T-helper 1 cell treated with Interleukin-12 subunit alpha and Interleukin-12 subunit beta and Interleukin-4 antibody, amounts not matched to agents 30 μg/mL and 1 μg/mL, for 36 hours (primary cell): ENCODE data around the gene DCHS2.

ENCODE experiments used
- H3K27ac Mint-ChIP-seq: one replicate; pipeline ENCODE4 v1.8.0; 2021; ENCODE audit warnings: mild to moderate bottlenecking, mixed read lengths
- H3K27me3 Mint-ChIP-seq: one replicate; pipeline ENCODE4 v1.8.0; 2021; ENCODE audit warnings: low read depth, mixed read lengths
- H3K36me3 Mint-ChIP-seq: one replicate; pipeline ENCODE4 v1.8.0; 2021; ENCODE audit warnings: low read depth, mixed read lengths
- H3K4me1 Mint-ChIP-seq: one replicate; pipeline ENCODE4 v1.8.0; 2021; ENCODE audit warnings: low read depth, mixed read lengths
- H3K4me3 Mint-ChIP-seq: one replicate; pipeline ENCODE4 v1.8.0; 2021; ENCODE audit warnings: mild to moderate bottlenecking, moderate library complexity, mixed read lengths
- H3K9me3 Mint-ChIP-seq: one replicate; pipeline ENCODE4 v1.8.0; 2021; ENCODE audit warnings: mixed read lengths

Gene DCHS2

DNA sequence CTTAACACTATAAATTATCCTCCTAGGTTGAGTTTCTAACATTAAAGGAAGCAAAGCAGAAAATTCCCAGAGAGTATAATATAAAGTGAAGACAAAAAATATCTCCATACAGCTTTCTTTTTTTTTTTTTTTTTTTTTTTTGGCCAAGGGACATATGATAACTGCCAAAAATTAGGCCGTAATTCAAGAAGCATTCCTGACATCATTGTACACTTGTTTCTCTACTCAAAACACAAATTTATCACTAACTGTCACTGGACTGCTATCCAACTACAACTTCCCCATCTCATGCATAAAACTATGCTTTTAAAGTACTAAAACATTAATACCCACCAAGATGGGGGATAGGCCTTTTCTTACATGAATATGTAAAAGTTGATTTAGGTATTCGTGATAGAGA lies 77.2 kb downstream of the DCHS2 start:
- H3K4me1 Mint-ChIP-seq, result peaks cover 8% of the 10 kb centered on the region
- H3K4me3 Mint-ChIP-seq, result no peak overlapping the region
- no peaks in the 10 kb centered on the region for H3K36me3 Mint-ChIP-seq
- no peaks in the 10 kb centered on the region for H3K9me3 Mint-ChIP-seq
- H3K27ac Mint-ChIP-seq, result no peak overlapping the region
- peaks cover 47% of the 10 kb centered on the region for H3K27me3 Mint-ChIP-seq

- no peak overlapping the region for H3K27ac Mint-ChIP-seq
- no peak overlapping the region for H3K4me3 Mint-ChIP-seq
- peaks cover 2% of the 10 kb centered on the region for H3K4me1 Mint-ChIP-seq
- no peaks in the 10 kb centered on the region for H3K9me3 Mint-ChIP-seq
- H3K27me3 Mint-ChIP-seq, result peaks cover 6% of the 10 kb centered on the region
- H3K36me3 Mint-ChIP-seq, result no peaks in the 10 kb centered on the region
Measured at GRCh38 chr4:154407443-154407842, 84.2 kb downstream of the DCHS2 start.

DNA sequence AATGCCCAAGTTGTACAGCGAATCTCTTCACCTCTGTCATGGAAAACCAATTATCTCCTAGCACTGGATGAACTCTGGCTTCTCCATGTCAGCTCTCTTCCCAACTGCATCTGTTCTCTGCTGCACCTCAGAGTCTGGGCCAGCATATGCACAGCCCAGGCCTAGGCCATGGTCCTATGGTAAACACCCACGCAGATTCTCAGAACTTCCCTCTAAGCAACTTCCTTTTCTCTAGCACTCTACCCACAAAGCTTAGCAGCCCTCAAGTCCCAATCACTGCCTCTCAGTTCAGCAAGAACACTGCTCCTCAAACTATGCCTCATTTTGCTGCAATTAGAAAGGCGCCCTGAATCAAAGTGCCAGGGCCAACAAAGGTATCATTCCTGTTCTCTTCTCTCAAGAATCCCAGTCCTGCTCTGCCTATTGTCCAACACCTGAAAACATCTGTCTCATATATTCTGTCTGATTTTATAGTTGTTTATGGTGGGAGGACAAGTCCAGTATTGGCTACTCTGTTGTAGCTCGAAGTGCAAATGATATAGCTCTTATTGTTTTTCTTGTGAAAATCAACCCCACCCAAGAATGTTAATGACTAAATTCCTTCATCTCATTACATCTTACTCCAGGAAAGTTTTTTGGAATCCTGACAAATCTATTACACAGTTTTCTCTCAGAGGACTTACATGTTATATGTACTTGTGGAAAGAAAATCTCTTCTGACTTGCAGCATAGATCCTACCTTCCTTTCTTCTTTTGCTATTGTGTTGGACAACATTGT lies 85.4 kb downstream of the DCHS2 start:
- no peaks in the 10 kb centered on the region for H3K9me3 Mint-ChIP-seq
- H3K4me3 Mint-ChIP-seq, result no peak overlapping the region
- H3K4me1 Mint-ChIP-seq, result peaks cover 2% of the 10 kb centered on the region
- H3K36me3 Mint-ChIP-seq, result no peaks in the 10 kb centered on the region
- H3K27me3 Mint-ChIP-seq, result peaks cover 3% of the 10 kb centered on the region
- H3K27ac Mint-ChIP-seq, result no peak overlapping the region

- Mint-ChIP-seq H3K27ac (no peak overlapping the region), H3K4me3 (no peak overlapping the region), H3K9me3 (no peaks in the 10 kb centered on the region), H3K27me3 (peaks cover 15% of the 10 kb centered on the region), H3K4me1 (no peaks in the 10 kb centered on the region), H3K36me3 (no peaks in the 10 kb centered on the region)
Measured at GRCh38 chr4:154399259-154399974, 92.2 kb downstream of the DCHS2 start.

DNA sequence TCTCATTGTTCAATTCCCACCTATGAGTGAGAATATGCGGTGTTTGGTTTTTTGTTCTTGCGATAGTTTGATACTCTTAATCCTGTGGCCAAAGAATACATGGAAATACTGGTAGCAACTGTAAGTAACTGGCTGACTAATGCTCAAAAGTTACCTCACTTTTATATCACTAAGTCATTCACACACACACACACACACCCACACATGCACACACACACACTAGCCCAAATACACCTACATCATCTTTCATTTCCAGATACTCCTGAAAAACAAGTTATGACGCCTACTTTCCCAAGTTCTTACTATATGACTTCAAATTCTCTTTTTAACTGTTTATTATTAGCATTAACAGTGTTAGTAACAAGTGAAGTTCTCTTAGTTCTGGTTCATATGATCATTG lies 101.3 kb downstream of the DCHS2 start:
- Mint-ChIP-seq H3K4me1 (no peaks in the 10 kb centered on the region), H3K36me3 (no peaks in the 10 kb centered on the region), H3K27me3 (peaks cover 13% of the 10 kb centered on the region), H3K9me3 (peaks cover 5% of the 10 kb centered on the region), H3K27ac (no peak overlapping the region), H3K4me3 (no peak overlapping the region)

GRCh38 chr4:154389148-154389547 lies 102.5 kb downstream of the DCHS2 start:
- H3K9me3 Mint-ChIP-seq, result peaks cover 5% of the 10 kb centered on the region
- H3K4me1 Mint-ChIP-seq, result no peaks in the 10 kb centered on the region
- H3K27me3 Mint-ChIP-seq, result peaks cover 9% of the 10 kb centered on the region
- H3K27ac Mint-ChIP-seq, result no peak overlapping the region
- H3K4me3 Mint-ChIP-seq, result no peak overlapping the region
- H3K36me3 Mint-ChIP-seq, result no peaks in the 10 kb centered on the region

DNA sequence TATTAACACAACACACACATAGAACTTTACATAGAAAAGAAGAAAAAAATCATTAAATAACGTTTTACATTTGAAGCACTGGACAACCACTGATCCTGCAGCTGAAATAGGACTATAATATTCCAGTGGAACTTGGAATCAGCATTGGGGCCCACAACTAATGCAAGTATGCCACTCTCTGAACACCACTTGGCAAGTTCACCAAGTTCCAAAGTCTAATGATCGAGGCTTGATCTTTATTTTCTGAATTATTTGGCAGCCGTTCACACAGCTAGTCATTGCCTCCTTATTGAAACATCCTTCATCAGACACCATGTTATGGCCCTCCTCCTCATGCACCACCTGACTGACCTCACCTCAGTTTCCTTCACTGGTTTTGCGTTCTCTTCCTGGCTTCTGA lies 107.6 kb downstream of the DCHS2 start:
- H3K27me3 Mint-ChIP-seq, result peaks cover 6% of the 10 kb centered on the region
- H3K9me3 Mint-ChIP-seq, result peaks cover 5% of the 10 kb centered on the region
- no peaks in the 10 kb centered on the region for H3K4me1 Mint-ChIP-seq
- H3K36me3 Mint-ChIP-seq, result no peaks in the 10 kb centered on the region
- H3K27ac Mint-ChIP-seq, result no peak overlapping the region
- no peak overlapping the region for H3K4me3 Mint-ChIP-seq

DNA sequence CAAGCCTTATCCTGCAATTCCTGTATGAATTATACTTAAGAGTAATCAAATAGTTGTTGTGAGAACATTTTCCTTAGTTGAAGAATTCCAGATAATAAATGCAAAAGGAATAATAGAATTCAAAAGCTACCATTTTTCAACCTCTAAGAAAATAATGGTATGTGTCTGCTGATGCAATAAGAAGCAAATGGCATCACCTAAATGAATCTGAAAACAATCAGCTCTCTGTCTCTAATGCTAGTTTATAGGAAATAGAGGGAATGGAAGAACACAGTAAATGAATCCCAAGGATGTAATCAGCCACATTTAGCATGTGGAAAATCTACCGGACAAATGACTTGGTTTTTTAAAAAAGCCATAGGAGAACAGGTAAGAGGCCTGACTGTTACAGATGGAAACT lies 115.1 kb downstream of the DCHS2 start:
- no peak overlapping the region for H3K4me3 Mint-ChIP-seq
- H3K27ac Mint-ChIP-seq, result no peak overlapping the region
- no peaks in the 10 kb centered on the region for H3K4me1 Mint-ChIP-seq
- H3K36me3 Mint-ChIP-seq, result no peaks in the 10 kb centered on the region
- no peaks in the 10 kb centered on the region for H3K9me3 Mint-ChIP-seq
- peaks cover 28% of the 10 kb centered on the region for H3K27me3 Mint-ChIP-seq

DNA sequence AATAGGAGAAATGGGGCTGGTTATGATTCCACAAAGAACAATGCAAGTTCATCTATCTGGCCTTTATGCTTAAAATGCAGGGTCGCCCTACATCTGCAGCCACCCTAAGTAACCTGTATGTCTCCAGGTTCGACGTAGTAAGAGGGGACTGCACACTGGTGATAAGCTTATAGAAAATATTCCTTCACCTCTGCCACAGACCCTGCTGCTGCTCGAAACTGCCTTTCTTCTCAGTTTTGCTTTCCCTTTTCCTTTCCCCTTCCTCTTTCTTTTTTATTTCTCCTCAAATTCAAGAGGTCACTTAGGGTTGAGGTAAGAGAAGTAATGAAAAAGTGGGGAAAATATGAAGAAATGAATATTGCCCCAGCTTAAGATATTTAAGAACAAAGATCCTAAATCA lies 123.5 kb downstream of the DCHS2 start:
- no peaks in the 10 kb centered on the region for H3K36me3 Mint-ChIP-seq
- H3K9me3 Mint-ChIP-seq, result no peaks in the 10 kb centered on the region
- H3K27me3 Mint-ChIP-seq, result peaks cover 39% of the 10 kb centered on the region
- no peak overlapping the region for H3K27ac Mint-ChIP-seq
- peaks cover 14% of the 10 kb centered on the region for H3K4me1 Mint-ChIP-seq
- H3K4me3 Mint-ChIP-seq, result no peak overlapping the region

DNA sequence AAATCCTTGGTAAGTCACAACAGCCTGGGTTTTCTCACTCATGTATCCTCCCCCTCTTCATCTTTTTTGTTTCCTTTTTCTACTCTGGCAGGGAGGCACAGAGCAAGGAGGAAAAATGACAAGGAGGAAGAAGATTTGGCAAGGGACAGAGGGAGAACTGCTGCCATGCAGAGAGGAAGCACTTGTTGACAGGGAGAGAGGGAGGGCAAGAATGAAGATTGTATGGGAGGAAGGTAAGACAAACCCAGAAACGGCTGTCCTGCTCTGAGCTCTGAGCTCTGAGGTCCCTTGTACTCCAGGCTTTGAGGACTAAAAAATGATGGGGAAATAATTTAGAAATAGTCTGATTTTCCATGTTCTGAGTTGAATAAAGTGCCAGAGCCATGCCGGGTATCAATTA lies 123.9 kb downstream of the DCHS2 start:
- Mint-ChIP-seq H3K27me3 (peaks cover 42% of the 10 kb centered on the region), H3K4me3 (peak overlapping the region; percentile 47), H3K9me3 (no peaks in the 10 kb centered on the region), H3K4me1 (peaks cover 15% of the 10 kb centered on the region), H3K36me3 (no peaks in the 10 kb centered on the region), H3K27ac (peak overlapping the region; percentile 67)

- H3K27me3 Mint-ChIP-seq, result peaks cover 37% of the 10 kb centered on the region
- H3K4me3 Mint-ChIP-seq, result no peak overlapping the region
- H3K27ac Mint-ChIP-seq, result no peak overlapping the region
- H3K9me3 Mint-ChIP-seq, result no peaks in the 10 kb centered on the region
- H3K4me1 Mint-ChIP-seq, result peaks cover 17% of the 10 kb centered on the region
- no peaks in the 10 kb centered on the region for H3K36me3 Mint-ChIP-seq
Measured at GRCh38 chr4:154366956-154367355, 124.6 kb downstream of the DCHS2 start.

GRCh38 chr4:154364066-154364845 lies 127.3 kb downstream of the DCHS2 start:
- H3K9me3 Mint-ChIP-seq, result no peaks in the 10 kb centered on the region
- H3K27ac Mint-ChIP-seq, result no peak overlapping the region
- peaks cover 27% of the 10 kb centered on the region for H3K4me1 Mint-ChIP-seq
- no peak overlapping the region for H3K4me3 Mint-ChIP-seq
- peaks cover 23% of the 10 kb centered on the region for H3K27me3 Mint-ChIP-seq
- no peaks in the 10 kb centered on the region for H3K36me3 Mint-ChIP-seq

- Mint-ChIP-seq H3K27ac (no peak overlapping the region), H3K9me3 (no peaks in the 10 kb centered on the region), H3K4me1 (peaks cover 13% of the 10 kb centered on the region), H3K27me3 (peaks cover 29% of the 10 kb centered on the region), H3K4me3 (peak overlapping the region; percentile 5), H3K36me3 (no peaks in the 10 kb centered on the region)
Measured at GRCh38 chr4:154361450-154361849, 130.1 kb downstream of the DCHS2 start.

DNA sequence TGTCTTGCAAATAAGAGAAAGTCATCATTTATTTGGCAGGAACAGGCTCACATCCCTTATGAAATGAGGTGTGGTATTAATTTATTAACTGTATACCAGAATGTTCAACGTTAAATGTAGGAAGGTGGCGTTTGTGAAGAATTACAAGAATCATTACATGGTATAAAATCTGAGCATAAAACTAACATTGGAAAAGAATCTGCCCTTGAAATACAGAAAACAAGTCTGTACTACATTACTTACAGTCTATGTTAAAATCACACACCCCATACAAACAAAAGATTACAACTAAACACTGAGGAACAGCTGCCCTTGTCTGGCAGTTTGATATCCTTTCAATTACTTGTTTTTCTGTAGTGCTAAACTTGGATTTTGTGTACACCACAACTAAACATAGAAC lies 131.1 kb downstream of the DCHS2 start:
- H3K4me1 Mint-ChIP-seq, result peaks cover 13% of the 10 kb centered on the region
- H3K9me3 Mint-ChIP-seq, result no peaks in the 10 kb centered on the region
- H3K36me3 Mint-ChIP-seq, result no peaks in the 10 kb centered on the region
- peaks cover 29% of the 10 kb centered on the region for H3K27me3 Mint-ChIP-seq
- no peak overlapping the region for H3K4me3 Mint-ChIP-seq
- H3K27ac Mint-ChIP-seq, result no peak overlapping the region

DNA sequence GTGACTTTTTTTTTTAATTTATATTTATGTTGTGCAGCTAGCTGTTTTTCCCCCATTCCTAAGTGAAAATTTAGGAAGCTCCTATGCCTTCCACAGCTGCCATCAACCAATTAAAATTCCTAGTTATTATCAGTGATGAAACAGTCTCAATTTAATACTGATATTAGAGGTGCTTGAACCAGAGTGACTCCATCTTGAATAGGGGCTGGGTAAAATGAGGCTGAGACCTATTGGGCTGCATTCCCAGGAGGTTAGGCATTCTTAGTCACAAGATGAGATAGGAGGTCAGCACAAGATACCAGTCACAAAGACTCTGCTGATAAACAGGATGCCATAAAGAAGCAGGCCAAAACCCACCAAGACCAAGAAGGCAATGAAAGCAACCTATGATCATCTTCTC lies 136.7 kb downstream of the DCHS2 start:
- Mint-ChIP-seq H3K4me1 (no peaks in the 10 kb centered on the region), H3K36me3 (no peaks in the 10 kb centered on the region), H3K9me3 (no peaks in the 10 kb centered on the region), H3K27me3 (peaks cover 37% of the 10 kb centered on the region), H3K4me3 (no peak overlapping the region), H3K27ac (no peak overlapping the region)
